T-helper 17 cell (primary cell): Measurements from ENCODE around the gene FAM184B. TPM values are rescaled to one million over a fixed set of nuclear protein-coding genes. Genes with fewer than 3 reads are reported as not detected.
A peak's percentile ranks its signal among the peaks of the same experiment; 100 is the strongest.

Experiments used
- ATAC-seq: fragments of 150-1000 bp; cut with Tn5 transposase; 2 replicates; pipeline ENCODE4 v1.10.0; 2021; ENCODE audit warnings: mild to moderate bottlenecking, moderate library complexity
- DNase-seq, 3 donors: peaks; one replicate each; pipeline versions ENCODE4 v3.0.0 to v3.0.0-alpha.2; 2020 to 2021
- H3K9me3 ChIP-seq: one replicate; pipeline ENCODE4 v1.7.0; 2013; ENCODE audit warnings: low read length, mild to moderate bottlenecking; ENCODE audit not compliant: control insufficient read depth, poor library complexity, severe bottlenecking
- H3K27ac Mint-ChIP-seq: one replicate; pipeline ENCODE4 v1.8.0; 2022; ENCODE audit warnings: mild to moderate bottlenecking, moderate library complexity, mixed read lengths
- H3K27me3 Mint-ChIP-seq: one replicate; pipeline ENCODE4 v1.8.0; 2022; ENCODE audit warnings: mixed read lengths
- H3K36me3 Mint-ChIP-seq: one replicate; pipeline ENCODE4 v1.8.0; 2022; ENCODE audit warnings: low read depth, mixed read lengths
- H3K4me1 Mint-ChIP-seq: one replicate; pipeline ENCODE4 v1.8.0; 2022; ENCODE audit warnings: mild to moderate bottlenecking, mixed read lengths
- H3K4me3 Mint-ChIP-seq: one replicate; pipeline ENCODE4 v1.8.0; 2022; ENCODE audit warnings: mild to moderate bottlenecking, moderate library complexity, mixed read lengths
- total RNA-seq, 4 donors: library from RNA in 2 of 4; stranded (reverse) in 2 of 4; gene quantifications; one replicate each; pipeline ENCODE4 v1.2.3 and lab custom pipeline; 2022 to 2026

Gene FAM184B
- total RNA-seq, 2 donors from 2014 or later: not detected

DNA sequence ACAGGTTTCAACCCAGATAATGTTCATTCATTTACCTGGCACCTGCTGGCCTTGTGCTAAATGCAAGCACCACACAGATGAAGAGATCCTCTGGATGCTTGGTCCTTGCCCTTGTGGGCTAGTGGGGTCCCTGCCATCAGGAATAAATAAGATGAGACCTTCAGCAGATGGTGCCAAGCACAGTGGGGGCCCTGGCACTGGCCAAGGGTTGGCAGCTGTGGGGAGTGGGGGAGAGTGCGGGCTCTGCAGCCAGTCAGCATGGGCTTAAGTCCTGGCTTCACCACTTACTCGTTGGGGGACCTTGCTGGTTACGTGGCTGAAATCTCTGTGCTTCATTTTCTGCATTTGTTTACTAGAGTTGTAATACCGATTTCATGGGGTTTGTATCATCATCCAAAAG is 197.5 kb downstream of the FAM184B start:
- H3K27me3 Mint-ChIP-seq: no peaks in the 10 kb centered on the region
- DNase-seq (no peak), ATAC-seq (no peak)
- H3K27ac Mint-ChIP-seq: no peak overlapping the region
- H3K4me1 Mint-ChIP-seq: peaks cover 12% of the 10 kb centered on the region
- H3K9me3 ChIP-seq: no peaks in the 10 kb centered on the region
- peak overlapping the region; percentile 7 for H3K4me3 Mint-ChIP-seq
- peaks cover 2% of the 10 kb centered on the region for H3K36me3 Mint-ChIP-seq

DNA sequence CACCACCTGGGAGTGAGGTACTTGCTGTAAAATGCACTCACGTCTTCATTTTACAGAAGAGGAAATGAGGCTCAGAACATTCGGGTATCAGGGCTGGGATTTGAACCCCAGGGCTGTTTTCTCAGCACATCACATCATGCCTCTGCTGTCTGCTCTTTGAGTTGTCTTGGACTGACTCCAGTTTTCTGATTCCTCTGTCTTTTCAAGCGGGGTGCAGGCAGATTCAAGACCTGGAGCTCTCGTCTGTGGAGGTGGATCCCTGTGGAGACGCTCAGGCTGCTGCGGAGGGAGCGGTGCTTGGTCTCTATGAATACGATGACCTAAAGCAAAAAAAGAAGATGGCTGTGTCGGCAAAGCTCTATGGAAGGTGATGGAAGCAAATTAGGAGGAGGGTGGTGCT is 198.1 kb downstream of the FAM184B start:
- peaks cover 17% of the 10 kb centered on the region for H3K4me1 Mint-ChIP-seq
- DNase-seq (no peak), ATAC-seq (no peak)
- H3K4me3 Mint-ChIP-seq: peak overlapping the region; percentile 59
- H3K27ac Mint-ChIP-seq: peak overlapping the region; percentile 39
- no peaks in the 10 kb centered on the region for H3K9me3 ChIP-seq
- H3K36me3 Mint-ChIP-seq: peaks cover 2% of the 10 kb centered on the region
- H3K27me3 Mint-ChIP-seq: no peaks in the 10 kb centered on the region

DNA sequence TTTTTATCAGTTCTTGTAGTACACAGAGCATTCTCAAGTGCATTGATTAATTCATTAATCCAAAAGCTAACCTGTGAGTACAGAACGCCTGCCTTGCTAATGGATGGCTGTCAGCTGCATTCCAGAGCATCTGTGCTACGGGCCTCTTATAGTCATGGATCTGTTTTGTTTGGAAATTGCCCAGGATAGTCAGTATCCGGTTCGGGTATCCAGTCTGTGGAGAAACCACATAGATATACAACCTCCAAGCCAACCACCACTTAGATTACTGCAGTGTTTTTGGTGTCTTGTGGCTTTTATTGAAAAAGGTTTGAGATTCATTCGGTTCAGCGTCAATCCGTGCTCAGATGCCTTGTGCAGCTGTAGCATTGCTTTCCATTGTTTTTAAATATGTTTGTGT is 200.5 kb downstream of the FAM184B start:
- ATAC-seq (no peak), DNase-seq (no peak)
- Mint-ChIP-seq H3K27ac (no peak overlapping the region), H3K36me3 (no peaks in the 10 kb centered on the region), H3K4me3 (no peak overlapping the region), H3K4me1 (peaks cover 21% of the 10 kb centered on the region), H3K27me3 (no peaks in the 10 kb centered on the region)
- H3K9me3 ChIP-seq: no peaks in the 10 kb centered on the region

Other genes with a start within 250 kb of the FAM184B start
- gene LAP3, start 204.4 kb downstream of the FAM184B start, total RNA-seq: 10 to 100 TPM; 49.6 to 63.5 TPM
- gene MED28, start 167.0 kb downstream of the FAM184B start, total RNA-seq: 10 to 100 TPM; 40.8 to 55.5 TPM
- gene DCAF16, start 29.1 kb upstream of the FAM184B start, total RNA-seq: 10 to 100 TPM; 71.6 to 74.1 TPM
- 1 to 10 TPM in 1 of 2 donors, under 1 TPM in 1; 0.35 to 1.2 TPM for gene NCAPG, start 29.4 kb upstream of the FAM184B start, total RNA-seq
- 10 to 100 TPM in 1 of 2 donors, 1 to 10 TPM in 1; 6.9 to 10.0 TPM for gene LCORL, start 240.1 kb upstream of the FAM184B start, total RNA-seq